Middle frontal gyrus (tissue), 1 donor: ENCODE data around the gene MMP23B.

ENCODE experiments used
- DNase-seq: peaks from one replicate; pipeline ENCODE4 v3.0.0-alpha.2; 2015; ENCODE audit warnings: low spot score; ENCODE audit errors: extremely low spot score

MMP23B gene

DNA sequence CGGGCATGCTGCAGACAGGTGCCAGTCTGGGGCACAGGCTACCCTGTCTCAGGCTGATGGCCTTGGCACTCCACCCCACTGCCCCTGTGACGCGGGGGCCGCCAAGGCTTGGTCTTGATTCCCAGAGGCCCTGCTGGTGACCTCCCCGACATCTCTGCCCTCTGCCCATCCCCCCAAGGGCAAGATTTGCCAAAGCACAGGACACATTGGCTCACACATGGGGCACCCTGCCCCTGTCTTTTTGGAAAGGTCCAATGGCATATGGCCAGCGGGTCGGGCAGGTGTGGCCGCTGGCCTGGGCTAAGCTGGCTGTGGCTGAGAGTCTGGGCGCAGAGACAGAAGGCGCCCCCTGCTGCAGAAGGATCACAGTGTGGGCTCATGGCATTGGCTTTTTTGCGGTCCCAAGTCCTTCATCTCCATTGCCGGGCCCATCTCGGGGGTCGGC, 12.0 kb upstream of the MMP23B start:
- DNase-seq: no peak

DNA sequence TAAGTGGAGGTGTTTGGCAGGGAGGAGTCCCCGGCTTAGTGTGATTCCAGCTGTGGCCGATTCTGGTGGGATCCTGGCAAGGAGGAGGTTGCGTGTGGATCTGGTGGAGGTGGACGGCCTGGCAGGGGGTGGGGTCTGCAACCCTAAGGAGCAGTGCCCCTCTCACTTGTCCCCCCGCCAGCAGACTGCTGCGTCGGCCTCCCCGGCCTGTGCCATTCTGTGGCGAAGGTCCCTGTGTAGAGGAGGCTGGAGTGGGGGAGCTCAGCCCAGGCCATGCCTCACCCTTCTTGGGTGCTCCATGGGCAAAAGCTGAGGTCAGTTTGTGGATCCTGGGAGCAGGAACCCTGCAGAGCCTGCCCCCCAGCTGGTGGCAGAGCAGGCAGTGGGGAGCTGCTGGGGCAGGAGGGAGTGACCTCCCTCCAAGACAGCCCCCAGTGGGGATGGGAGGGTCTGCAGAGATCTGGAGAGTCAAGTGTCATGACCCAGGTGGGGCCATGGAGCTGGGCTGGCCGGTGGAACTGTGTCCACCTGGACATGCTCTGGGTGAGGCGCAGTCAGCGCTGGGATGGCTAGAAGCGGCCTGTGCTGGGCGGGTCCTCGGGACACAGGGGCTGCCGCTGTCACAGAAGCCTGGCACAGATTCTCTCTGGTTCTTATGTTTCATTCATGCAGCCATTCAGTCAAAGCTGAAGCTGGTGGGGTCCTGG, 11.4 kb upstream of the MMP23B start:
- no peak for DNase-seq

DNA sequence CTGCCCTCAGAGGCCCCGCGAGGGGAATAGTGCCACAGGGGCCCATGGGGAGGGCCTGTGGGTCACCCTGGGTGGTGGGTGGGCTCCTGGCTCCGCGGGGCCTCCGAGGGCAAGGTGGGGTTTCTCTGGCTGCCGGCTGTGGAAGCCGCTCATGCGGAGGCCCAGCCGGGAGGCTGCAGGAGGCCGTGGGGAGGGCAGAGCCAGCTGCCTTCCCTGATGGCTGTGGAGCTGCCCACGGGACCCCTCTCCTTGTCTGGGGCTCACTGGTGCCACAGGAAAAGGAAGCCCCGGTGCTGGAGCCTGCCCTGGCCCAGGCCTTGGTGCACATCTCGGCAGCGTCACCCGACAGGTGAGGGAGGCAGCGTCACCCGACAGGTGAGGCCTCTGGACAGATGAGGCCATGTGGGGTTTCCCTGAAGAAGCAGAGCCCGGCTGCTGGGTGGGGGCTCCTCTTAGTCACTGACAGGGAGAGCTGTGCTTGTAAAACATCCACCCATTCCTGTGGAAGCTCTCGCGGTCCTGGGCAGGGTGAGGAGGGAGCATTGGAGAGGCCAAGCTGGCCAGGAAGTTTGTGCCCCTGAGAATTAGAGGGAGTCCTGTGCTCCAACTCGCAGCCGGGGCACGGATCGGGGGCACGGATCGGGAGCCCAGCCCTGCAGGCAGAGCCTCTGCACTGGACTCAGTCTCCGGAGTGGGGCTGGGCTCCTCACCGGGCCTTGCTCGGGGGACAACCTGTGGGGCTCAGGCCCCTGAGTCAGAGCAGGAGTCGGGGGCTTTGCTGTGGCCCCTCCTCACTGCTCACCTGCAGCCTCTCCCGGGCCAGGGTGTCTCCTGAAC, 10.6 kb upstream of the MMP23B start:
- DNase-seq: no peak

DNA sequence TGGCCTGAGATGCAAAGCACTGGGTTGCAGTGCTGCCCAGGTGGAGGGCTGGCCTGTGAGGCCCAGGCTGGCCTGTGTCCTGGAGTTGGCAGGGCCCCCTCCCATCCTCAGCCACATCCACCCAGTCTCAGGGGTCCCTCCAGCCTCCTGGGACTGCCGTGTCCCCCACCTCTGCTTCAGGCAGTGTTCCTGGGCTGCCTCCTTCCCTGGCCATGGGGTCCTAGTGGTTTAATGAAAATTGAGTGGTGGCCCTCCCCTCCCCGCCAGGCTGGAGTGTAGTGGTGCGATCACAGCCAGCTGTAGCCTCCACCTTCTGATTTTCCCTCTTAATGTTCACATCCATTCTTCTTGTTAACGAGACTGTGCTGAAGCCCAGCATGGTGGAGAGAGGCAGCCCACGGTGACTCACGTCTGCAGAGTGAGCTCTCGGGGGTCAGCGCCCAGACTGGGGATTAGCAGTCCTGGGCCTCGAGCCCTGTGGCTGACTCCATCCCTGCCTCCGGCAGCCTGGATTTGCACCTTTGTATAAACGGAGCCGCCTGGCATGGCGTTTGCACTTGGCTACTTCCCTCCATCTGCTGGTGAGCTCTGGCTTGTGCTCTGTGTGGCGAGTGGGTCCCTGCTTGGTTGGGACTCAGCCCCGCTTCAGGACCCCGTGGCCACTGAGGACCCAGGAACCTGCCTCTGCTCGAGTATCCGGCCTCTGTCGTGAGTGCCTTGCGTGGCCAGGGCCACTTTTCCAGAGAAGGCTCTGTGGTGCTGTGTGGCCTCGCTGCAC, 9.8 kb upstream of the MMP23B start:
- DNase-seq: no peak

DNA sequence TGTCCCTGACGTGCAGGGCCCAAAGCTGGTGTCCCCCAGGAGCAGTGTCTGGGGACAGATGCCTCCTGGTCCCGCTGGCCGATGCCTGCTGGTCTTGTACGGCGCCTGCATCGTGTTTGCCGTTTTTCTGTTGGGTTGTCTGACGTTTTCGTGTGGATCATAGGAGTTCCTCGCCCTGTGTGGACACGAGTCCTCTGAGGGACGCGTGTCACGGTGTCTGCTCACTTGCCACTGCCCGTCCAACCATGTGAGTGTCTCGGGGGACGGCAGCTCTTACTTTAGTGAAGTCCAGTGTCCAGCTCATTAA, 9.2 kb upstream of the MMP23B start:
- no peak for DNase-seq

DNA sequence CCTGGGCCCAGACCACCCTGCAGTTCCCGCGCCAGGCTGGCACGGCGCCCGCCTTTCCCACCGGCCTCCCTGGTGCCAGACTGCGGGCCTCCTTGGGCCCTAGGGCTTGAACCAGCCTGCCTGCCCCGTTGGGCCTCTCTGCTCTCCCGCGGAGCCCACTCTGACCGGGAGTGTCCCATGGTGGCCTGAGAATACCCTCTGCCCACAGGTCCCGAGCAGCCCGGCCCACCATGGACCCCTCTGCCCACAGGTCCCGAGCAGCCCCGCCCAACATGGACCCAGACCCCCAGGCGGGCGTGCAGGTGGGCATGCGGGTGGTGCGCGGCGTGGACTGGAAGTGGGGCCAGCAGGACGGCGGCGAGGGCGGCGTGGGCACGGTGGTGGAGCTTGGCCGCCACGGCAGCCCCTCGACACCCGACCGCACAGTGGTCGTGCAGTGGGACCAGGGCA, 8.8 kb upstream of the MMP23B start:
- DNase-seq: no peak

DNA sequence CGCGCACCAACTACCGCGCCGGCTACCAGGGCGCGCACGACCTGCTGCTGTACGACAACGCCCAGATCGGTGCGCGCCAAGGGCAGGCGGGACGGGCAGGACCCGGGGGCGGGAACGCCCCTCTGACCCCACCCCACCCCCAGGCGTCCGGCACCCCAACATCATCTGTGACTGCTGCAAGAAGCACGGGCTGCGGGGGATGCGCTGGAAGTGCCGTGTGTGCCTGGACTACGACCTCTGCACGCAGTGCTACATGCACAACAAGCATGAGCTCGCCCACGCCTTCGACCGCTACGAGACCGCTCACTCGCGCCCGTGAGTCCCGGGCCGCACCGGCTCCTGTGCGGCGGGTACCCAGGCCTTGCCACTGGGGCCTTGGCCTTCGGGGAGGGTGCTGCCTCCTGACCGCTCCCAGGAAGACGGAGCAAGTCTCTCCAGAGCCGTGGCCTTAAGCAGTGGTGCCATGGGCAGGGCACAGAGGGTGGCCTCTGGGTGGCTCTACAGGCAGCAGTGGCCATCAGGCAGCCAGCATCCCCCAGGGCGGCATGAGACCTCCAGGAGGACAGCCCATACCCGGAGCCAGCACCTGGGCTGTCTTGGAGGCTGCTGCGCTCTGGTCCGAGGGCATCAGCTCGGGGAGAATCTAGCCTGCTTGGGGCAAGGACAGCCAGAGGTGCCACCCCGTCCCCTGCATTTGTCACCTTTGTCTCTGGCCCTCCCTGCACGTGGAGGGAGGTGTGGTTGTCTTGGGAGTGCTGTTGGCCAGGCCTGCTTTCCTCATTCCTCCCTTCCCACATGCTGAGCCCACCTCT, 8.1 kb upstream of the MMP23B start:
- no peak for DNase-seq

DNA sequence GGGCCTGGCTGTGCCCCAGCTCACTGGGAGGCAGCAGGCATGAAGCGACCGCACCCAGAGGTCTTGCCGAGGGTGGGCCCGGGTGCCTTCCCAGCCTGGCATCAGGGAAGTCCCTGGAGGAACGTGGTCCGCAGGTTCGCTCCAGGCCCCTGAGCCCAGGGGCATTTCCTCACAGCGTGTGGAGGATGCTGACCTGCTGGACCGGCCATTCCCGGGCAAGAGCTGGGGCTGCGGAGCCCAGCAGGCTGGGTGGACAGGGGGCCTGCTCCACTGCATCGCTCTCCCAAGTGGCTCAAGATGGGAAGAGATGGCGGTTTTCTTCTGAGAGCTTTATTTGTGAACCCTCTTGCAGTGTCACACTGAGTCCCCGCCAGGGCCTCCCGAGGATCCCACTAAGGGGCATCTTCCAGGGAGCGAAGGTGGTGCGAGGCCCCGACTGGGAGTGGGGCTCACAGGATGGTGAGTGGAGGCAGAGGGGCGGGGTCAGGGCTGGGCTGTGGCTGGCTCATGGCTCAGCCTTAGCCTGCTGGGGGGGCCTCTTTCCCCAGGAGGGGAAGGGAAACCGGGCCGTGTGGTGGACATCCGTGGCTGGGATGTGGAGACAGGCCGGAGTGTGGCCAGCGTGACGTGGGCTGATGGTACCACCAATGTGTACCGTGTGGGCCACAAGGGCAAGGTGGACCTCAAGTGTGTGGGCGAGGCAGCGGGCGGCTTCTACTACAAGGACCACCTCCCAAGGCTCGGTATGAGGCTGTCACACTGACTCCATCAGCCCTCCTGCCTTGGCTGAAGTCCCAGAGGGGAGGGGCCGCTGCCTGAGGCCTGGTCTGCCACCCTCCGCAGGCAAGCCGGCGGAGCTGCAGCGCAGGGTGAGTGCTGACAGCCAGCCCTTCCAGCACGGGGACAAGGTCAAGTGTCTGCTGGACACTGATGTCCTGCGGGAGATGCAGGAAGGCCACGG, 7.2 kb upstream of the MMP23B start:
- DNase-seq: no peak

DNA sequence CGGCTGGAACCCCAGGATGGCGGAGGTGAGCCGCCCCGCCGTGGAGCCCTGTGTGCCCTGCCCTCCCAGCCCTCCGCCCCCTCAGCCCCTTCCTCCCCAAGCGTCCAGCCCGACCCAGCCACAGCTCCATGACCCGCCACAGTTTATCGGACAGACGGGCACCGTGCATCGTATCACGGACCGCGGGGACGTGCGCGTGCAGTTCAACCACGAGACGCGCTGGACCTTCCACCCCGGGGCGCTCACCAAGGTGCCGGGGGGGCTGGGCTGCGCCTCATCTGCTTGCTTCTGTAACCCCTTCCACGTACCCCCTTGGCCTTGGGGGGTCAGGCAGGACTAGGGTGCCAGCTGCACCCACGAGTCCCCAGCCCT, 6.6 kb upstream of the MMP23B start:
- no peak for DNase-seq

DNA sequence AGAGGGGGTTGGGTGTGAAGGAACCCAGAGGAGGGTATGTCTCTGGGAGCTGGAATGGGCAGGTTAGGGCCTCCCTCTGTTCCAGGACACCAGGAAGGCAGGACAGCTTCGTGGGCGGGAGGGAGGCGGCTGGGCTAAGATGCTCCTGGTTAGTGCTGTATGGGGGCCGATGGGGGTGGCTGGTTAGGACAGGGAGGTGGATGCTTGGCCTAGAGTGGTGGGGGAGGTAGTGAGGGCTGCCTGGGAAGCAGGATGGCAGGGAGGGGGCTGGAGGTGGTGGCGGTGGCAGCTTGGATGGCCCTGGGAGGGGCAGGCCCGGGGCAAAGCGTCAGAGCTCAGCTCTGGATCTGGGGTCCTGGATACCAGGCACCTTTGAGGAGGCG, 6.2 kb upstream of the MMP23B start:
- no peak for DNase-seq

DNA sequence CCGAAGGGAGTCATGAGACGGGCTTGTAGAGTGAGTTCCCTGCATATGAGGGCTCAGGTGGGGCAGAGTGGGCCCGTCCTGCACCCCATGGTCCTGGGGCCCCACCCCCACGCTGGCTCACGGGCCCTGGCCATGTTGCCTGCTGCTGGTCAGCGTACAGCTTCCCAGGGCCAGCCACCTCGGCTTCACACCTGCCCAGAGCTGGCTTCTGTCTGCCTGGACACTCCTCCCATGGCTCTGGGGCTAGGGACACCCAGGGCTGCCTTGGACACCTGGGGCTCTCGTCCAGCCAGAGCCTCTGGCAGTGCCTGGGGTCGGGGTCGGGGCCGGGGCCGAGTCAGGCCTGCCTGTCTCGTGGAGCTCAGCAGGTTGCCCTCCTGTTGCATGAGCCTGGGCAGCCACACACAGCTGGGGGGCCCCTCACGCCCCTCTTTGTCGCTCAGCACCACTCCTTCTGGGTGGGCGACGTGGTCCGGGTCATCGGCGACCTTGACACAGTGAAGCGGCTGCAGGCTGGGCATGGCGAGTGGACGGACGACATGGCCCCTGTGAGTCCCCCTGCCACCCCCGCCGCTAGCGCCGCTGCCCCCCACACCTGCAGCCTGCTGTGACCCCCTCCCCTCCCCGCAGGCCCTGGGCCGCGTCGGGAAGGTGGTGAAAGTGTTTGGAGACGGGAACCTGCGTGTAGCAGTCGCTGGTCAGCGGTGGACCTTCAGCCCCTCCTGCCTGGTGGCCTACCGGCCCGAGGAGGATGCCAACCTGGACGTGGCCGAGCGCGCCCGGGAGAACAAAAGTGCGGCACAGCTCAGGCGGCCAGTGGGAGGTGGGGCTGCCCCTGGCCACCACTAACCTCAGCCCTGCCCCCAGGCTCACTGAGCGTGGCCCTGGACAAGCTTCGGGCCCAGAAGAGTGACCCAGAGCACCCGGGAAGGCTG, 5.5 kb upstream of the MMP23B start:
- no peak for DNase-seq

DNA sequence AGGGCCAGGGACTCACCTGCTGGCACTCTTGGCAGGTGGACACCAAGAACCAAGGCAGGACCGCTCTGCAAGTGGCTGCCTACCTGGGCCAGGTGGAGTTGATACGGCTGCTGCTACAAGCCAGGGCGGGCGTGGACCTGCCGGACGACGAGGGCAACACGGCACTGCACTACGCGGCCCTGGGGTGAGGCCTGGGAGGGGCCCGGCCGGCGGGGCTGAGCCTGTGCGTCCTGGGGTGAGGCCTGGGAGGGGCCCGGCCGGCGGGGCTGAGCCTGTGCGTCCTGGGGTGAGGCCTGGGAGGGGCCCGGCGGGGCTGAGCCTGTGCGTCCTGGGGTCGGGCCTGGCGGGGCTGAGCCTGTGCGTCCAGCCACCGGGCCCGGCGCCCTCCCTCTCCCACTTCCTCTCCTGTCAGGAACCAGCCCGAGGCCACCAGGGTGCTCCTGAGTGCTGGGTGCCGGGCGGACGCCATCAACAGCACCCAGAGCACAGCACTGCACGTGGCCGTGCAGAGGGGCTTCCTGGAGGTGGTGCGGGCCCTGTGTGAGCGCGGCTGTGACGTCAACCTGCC, 4.6 kb upstream of the MMP23B start:
- DNase-seq: no peak

DNA sequence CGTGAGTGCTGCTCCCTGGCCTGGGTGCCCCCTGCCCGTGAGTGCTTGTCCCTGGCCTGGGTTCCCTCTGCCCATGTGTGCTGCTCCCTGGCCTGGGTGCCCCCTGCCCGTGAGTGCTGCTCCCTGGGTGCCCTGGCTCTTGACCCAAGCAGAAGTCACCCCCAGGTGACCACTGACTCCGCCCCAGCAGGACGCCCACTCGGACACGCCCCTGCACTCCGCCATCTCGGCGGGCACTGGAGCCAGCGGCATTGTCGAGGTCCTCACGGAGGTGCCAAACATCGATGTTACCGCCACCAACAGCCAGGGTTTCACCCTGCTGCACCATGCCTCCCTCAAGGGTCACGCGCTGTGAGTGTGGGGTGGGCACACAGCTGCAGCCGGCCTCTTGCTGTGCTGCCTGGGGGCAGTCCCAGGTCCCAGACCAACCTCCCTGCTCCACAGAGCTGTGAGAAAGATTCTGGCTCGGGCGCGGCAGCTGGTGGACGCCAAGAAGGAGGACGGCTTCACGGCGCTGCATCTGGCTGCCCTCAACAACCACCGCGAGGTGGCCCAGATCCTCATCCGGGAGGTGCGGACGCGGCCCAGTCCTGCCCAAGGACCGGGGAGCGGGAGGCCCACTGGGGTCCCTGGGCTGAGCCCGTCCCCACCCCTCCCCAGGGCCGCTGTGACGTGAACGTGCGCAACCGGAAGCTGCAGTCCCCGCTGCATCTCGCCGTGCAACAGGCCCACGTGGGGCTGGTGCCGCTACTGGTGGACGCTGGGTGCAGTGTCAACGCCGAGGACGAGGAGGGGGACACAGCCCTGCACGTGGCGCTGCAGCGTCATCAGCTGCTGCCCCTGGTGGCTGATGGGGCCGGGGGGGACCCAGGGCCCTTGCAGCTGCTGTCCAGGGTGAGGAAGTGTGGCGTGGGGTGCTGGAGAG, 3.9 kb upstream of the MMP23B start:
- DNase-seq: no peak

DNA sequence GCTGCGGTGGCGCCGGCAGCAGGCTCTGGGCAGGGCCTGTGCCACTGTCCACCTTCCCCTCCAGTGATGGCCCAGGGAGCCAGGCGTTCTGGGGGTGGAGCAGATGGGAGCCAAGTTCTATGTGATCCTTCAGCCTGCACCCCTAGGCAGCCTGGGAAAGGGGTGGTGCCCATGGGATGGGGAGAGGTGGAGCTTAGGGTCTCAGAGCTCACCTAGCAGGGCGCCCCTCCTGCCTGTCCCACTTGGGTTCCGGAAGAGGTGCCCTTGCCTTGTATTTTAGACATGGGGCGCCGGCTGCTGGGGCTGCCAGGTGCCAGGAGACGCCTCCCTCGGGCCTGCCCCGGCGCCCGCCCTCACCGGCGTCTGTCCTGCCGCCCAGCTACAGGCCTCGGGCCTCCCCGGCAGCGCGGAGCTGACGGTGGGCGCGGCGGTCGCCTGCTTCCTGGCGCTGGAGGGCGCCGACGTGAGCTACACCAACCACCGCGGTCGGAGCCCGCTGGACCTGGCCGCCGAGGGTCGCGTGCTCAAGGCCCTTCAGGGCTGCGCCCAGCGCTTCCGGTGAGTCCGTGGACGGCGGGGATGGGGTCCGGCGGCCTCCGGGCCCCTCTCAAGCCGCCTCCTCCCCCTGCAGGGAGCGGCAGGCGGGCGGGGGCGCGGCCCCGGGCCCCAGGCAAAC, 3.1 kb upstream of the MMP23B start:
- no peak for DNase-seq

DNA sequence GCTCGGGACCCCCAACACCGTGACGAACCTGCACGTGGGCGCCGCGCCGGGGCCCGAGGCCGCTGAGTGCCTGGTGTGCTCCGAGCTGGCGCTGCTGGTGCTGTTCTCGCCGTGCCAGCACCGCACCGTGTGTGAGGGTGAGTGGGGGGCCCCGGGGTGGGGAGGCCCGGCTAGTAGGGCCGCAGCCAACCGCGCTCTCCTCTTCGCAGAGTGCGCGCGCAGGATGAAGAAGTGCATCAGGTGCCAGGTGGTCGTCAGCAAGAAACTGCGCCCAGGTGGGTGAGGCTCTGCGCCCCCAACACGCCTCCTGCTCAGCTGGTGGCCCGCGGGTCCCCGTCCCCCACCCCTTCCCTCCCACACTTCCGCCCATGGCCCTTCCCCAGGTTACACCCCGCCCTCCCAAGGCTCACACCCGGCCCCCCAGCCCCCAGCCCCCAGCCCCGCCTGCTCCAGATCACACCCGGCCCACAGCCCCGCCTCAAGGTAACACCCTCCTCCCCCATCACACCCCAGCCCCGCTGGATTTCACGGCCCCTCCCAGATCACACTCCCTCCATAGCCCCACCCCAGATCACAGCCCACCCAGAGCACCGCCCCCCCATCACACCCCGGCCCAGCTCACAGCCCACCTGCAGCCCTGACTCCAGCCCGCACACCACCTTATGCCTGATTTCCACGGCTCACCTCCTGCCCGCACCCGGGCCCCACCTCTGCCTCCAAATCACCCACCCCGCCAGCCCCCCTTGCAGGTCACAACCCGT, 2.4 kb upstream of the MMP23B start:
- DNase-seq: no peak

DNA sequence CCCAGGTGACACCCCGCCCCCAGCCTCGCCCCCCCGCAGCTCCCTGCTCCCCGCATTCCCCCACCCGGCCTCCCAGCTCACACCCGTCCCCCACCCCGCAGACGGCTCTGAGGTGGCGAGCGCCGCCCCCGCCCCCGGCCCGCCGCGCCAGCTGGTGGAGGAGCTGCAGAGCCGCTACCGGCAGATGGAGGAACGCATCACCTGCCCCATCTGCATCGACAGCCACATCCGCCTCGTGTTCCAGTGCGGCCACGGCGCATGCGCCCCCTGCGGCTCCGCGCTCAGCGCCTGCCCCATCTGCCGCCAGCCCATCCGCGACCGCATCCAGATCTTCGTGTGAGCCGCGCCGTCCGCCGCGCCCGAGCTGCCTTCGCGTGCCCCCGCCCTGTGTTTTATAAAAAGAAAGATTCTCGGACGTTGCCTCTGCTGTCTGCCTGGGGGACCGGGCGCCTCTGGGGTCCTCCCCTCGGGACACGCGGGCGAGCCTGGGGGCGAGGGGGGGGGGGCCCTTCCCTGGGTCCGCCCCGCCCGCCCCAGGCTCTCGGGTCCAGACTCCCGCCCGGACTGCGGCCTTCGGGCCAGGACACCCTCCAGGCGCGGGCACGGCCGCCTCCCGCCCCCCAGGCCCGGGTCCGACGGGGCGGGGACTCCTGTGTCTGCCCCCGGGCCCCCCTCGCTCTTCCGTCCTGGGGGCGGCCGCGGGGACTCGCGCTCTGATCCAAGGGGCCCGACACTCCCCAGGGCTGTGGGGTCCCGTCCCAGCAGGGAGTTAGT, 1.6 kb upstream of the MMP23B start:
- DNase-seq: no peak
